ENCODE data around the gene MYL6B. TPM values are rescaled to one million over a fixed set of nuclear protein-coding genes. Genes with fewer than 3 reads are reported as not detected.
"Not testable (repeated sequence)": the region's sequence is repeated elsewhere in the genome, so short reads cannot be mapped to it uniquely, and the experiment has no call there.

Gene MYL6B
- total RNA-seq, 2 donors from 2014 or later: 99.7 to 112 TPM

- Mint-ChIP-seq H3K36me3 (peaks cover 23 to 77% of the 10 kb centered on the region in 2 donors), H3K27ac (peak overlapping the region in 1 of 2 donors; percentile 46), H3K9me3 (no peaks in the 10 kb centered on the region)
- ATAC-seq: no peak
- DNase-seq (ENCODE audit: low spot score in 2 of 2): no peak
These were observed 14.4 kb upstream of the MYL6B start for GRCh38 chr12:56137853-56138571.

GRCh38 chr12:56141946-56142784, 10.2 kb upstream of the MYL6B start:
- Mint-ChIP-seq H3K9me3 (no peaks in the 10 kb centered on the region), H3K27ac (peak overlapping the region; percentile 67 to 88), H3K36me3 (peaks cover 29 to 73% of the 10 kb centered on the region in 2 donors)
- DNase-seq (ENCODE audit: low spot score in 2 of 2) (no peak), ATAC-seq (no peak)

GRCh38 chr12:56143217-56143616, 9.2 kb upstream of the MYL6B start:
- H3K27ac Mint-ChIP-seq: peak overlapping the region; percentile 67 to 88
- ATAC-seq (peak; percentile 56 to 83), DNase-seq (ENCODE audit: low spot score in 2 of 2) (no peak)
- H3K9me3 Mint-ChIP-seq: no peaks in the 10 kb centered on the region
- peaks cover 24 to 63% of the 10 kb centered on the region in 2 donors for H3K36me3 Mint-ChIP-seq

GRCh38 chr12:56143870-56144269, 8.5 kb upstream of the MYL6B start:
- ATAC-seq (no peak), DNase-seq (ENCODE audit: low spot score in 2 of 2) (no peak)
- Mint-ChIP-seq H3K36me3 (peaks cover 18 to 56% of the 10 kb centered on the region in 2 donors), H3K27ac (peak overlapping the region; percentile 13 to 92), H3K9me3 (no peaks in the 10 kb centered on the region)

- no peaks in the 10 kb centered on the region for H3K9me3 Mint-ChIP-seq
- no peak overlapping the region for H3K27ac Mint-ChIP-seq
- ATAC-seq (no peak), DNase-seq (ENCODE audit: low spot score in 2 of 2) (no peak)
- peaks cover 18 to 44% of the 10 kb centered on the region in 2 donors for H3K36me3 Mint-ChIP-seq
These were observed 7.2 kb upstream of the MYL6B start for GRCh38 chr12:56145217-56145616.

- ATAC-seq (no peak), DNase-seq (ENCODE audit: low spot score in 2 of 2) (no peak)
- peak overlapping the region in 1 of 2 donors; percentile 88 for H3K27ac Mint-ChIP-seq
- peaks cover 18 to 32% of the 10 kb centered on the region in 2 donors for H3K36me3 Mint-ChIP-seq
- H3K9me3 Mint-ChIP-seq: no peaks in the 10 kb centered on the region
These were observed 5.6 kb upstream of the MYL6B start for GRCh38 chr12:56146492-56147460.

- H3K36me3 Mint-ChIP-seq: peaks cover 0 to 9% of the 10 kb centered on the region in 2 donors
- no peaks in the 10 kb centered on the region for H3K9me3 Mint-ChIP-seq
- ATAC-seq (no peak), DNase-seq (ENCODE audit: low spot score in 2 of 2) (no peak)
- H3K27ac Mint-ChIP-seq: peak overlapping the region; percentile 88 to 98
These were observed 1.8 kb upstream of the MYL6B start for GRCh38 chr12:56150563-56150962.

- peak; percentile 69 to 71 for DNase-seq (ENCODE audit: low spot score in 2 of 2)
- Mint-ChIP-seq H3K9me3 (no peaks in the 10 kb centered on the region), H3K36me3 (peaks cover 0 to 18% of the 10 kb centered on the region in 2 donors), H3K27ac (peak overlapping the region; percentile 96 to 98)
- peak; percentile 65 to 66 for ATAC-seq
These were observed 685 bp upstream of the MYL6B start for GRCh38 chr12:56151672-56152131.

GRCh38 chr12:56152756-56153677, 630 bp downstream of the MYL6B start:
- ATAC-seq (no peak), DNase-seq (ENCODE audit: low spot score in 2 of 2) (no peak)
- peak overlapping the region; percentile 96 to 98 for H3K27ac Mint-ChIP-seq
- no peaks in the 10 kb centered on the region for H3K9me3 Mint-ChIP-seq
- peaks cover 6 to 29% of the 10 kb centered on the region in 2 donors for H3K36me3 Mint-ChIP-seq

- Mint-ChIP-seq H3K9me3 (no peaks in the 10 kb centered on the region), H3K27ac (peak overlapping the region in 1 of 2 donors; percentile 98), H3K36me3 (peaks cover 12 to 36% of the 10 kb centered on the region in 2 donors)
- ATAC-seq (no peak), DNase-seq (ENCODE audit: low spot score in 2 of 2) (no peak)
These were observed 1.3 kb downstream of the MYL6B start for GRCh38 chr12:56153678-56154065.

- Mint-ChIP-seq H3K9me3 (no peaks in the 10 kb centered on the region), H3K27ac (no peak overlapping the region), H3K36me3 (peaks cover 19 to 42% of the 10 kb centered on the region in 2 donors)
- no peak for DNase-seq (ENCODE audit: low spot score in 2 of 2)
- no peak for ATAC-seq
These were observed 1.9 kb downstream of the MYL6B start for GRCh38 chr12:56154246-56154771.

- no peak for ATAC-seq
- no peak for DNase-seq (ENCODE audit: low spot score in 2 of 2)
- Mint-ChIP-seq H3K36me3 (peaks cover 24 to 47% of the 10 kb centered on the region in 2 donors), H3K9me3 (no peaks in the 10 kb centered on the region), H3K27ac (no peak overlapping the region)
These were observed 2.4 kb downstream of the MYL6B start for GRCh38 chr12:56154818-56155217.

- ATAC-seq (no peak), DNase-seq (ENCODE audit: low spot score in 2 of 2) (no peak)
- H3K36me3 Mint-ChIP-seq: peaks cover 29 to 52% of the 10 kb centered on the region in 2 donors
- H3K9me3 Mint-ChIP-seq: no peaks in the 10 kb centered on the region
- H3K27ac Mint-ChIP-seq: peak overlapping the region in 1 of 2 donors; percentile 2
These were observed 3.0 kb downstream of the MYL6B start for GRCh38 chr12:56155256-56155845.

GRCh38 chr12:56156464-56157200, 4.2 kb downstream of the MYL6B start:
- not testable (repeated sequence) for DNase-seq (ENCODE audit: low spot score in 2 of 2); ATAC-seq; H3K9me3 Mint-ChIP-seq
- H3K36me3 Mint-ChIP-seq: peaks cover 42 to 65% of the 10 kb centered on the region in 2 donors
- peak overlapping the region; percentile 95 to 96 for H3K27ac Mint-ChIP-seq

All from activated naive CD4-positive, alpha-beta T cell treated with anti-CD3 and anti-CD28 coated beads, Interleukin-2, amount 50 U/mL, for 72 hours (primary cell).